Astrocyte (in vitro differentiated cells and primary cell): Measurements from ENCODE around the gene FER1L5.
"Not testable (repeated sequence)": the region's sequence is repeated elsewhere in the genome, so short reads cannot be mapped to it uniquely, and the experiment has no call there.

Experiments
- CTCF ChIP-seq: IDR thresholded peaks from 2 replicates; pipeline ENCODE4 v1.5.1; 2011; ENCODE audit warnings: low read depth, mild to moderate bottlenecking, inconsistent platforms, low read length, moderate library complexity; ENCODE audit not compliant: insufficient read depth
- EZH2 ChIP-seq: IDR thresholded peaks from 2 replicates; pipeline ENCODE4 v1.6.1; 2012; ENCODE audit warnings: mild to moderate bottlenecking, low read length, inconsistent platforms; ENCODE audit not compliant: insufficient read depth

GRCh38 chr2:96665717-96666116 is 23.2 kb downstream of the FER1L5 start:
- not testable (repeated sequence) for TF ChIP-seq EZH2, CTCF
